ENCODE results near the gene CAPZB.

- no peak for TF ChIP-seq POLR2A (IDR thresholded peaks at IDR 0.05; ENCODE audit: low read length)
- no peak for TF ChIP-seq GATA1 (IDR thresholded peaks at IDR 0.05; ENCODE audit: low read depth, low read length)
Observed at GRCh38 chr1:19484798-19485361, 459 bp downstream of the CAPZB start.

All from erythroblast (primary cell).